ENCODE data around the gene PITRM1.

GRCh38 chr10:3128379-3129130 is 44.0 kb downstream of the PITRM1 start:
- TF ChIP-seq EZH2 (IDR thresholded peaks at IDR 0.05; ENCODE audit: low read length): no peak
- TF ChIP-seq CTCF (optimal IDR thresholded peaks at IDR 0.05 in 1 of 3, IDR thresholded peaks at IDR 0.05 in 1 of 3, conservative IDR thresholded peaks at IDR 0.05 in 1 of 3; ENCODE audit: extremely low read depth in 1 of 3, insufficient read depth in 2 of 3, low read length in 3 of 3): no peak

Measured in keratinocyte (primary cell).